Activated CD4-positive, alpha-beta T cell treated with anti-CD3 and anti-CD28 coated beads, Interleukin-2, Interleukin-6, amounts not matched to agents 100 ng/mL and 50 ng/mL, durations not matched to agents 16 hours and 8 hours (primary cell): ENCODE data around the gene OTULIN.

Experiments used
- DNase-seq: peaks from one replicate; pipeline ENCODE4 v3.0.0-alpha.2; 2020

Gene OTULIN

GRCh38 chr5:14664270-14665100, at the start of gene OTULIN:
Gene OTULIN, plus strand, starts transcription at chr5:14664718. Its CDS starts 108 bp downstream, at chr5:14664826.
- peak; percentile 96 for DNase-seq

- no peak for DNase-seq
Observed at GRCh38 chr5:14615365-14615764, 49.2 kb upstream of the OTULIN start.

- DNase-seq = no peak
Observed at GRCh38 chr5:14617441-14617840, 47.1 kb upstream of the OTULIN start.

DNA sequence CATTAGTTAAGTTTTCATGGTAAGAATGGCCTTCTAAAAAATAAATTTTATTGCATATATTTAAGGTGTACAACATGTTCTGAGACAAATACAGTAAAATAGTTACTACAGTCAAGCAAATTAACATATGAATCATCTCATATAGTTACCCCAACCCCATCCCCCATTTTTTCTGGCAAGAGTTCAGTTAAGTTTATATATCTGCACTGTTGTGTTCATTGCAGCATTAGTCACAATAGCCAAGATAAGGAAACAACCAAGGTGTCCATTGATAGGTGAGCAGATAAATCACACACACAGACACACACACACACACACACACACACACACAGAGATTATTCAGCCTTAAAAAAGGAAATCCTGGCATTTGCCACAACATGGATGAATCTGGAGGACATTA, 37.2 kb upstream of the OTULIN start:
- no peak for DNase-seq

GRCh38 chr5:14628346-14628745, 36.2 kb upstream of the OTULIN start:
- DNase-seq = peak; percentile 57

DNA sequence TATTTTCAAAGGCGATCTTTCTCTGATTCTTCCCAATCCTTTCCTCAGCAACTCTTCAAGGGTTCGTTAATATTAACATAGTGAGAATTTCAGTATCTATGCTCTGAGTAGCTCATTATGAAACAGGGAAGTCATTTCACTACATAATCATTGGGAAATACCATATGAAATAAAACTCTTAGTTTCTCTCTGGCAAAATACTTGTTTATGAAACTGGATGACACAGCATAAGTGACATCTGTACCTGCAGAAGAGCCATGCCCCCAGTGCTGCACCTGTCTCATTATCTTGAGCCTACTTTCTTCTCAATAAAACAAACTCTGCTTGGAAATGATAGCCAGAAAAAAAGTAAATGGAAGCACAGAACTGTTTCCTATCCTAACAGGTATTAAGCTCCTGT, 33.8 kb upstream of the OTULIN start:
- no peak for DNase-seq

DNA sequence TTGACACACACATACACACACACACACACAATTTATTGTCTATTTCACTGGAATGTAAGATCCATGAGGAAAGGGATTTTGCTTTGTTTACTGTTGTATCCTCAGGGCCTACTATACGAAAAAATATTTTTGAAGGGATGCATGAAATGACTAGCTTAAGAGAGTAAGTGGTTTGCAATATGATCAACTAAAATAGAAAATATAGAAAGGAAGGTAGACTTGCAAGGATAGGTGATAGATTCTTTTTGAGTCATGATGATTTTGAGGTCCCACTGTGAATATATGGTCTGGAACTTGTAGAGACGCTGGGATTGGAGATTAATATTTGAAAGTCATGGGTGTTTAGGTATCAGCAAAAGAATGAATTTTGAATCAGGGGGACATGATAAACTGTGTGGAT, 28.9 kb upstream of the OTULIN start:
- peak; percentile 15 for DNase-seq

DNA sequence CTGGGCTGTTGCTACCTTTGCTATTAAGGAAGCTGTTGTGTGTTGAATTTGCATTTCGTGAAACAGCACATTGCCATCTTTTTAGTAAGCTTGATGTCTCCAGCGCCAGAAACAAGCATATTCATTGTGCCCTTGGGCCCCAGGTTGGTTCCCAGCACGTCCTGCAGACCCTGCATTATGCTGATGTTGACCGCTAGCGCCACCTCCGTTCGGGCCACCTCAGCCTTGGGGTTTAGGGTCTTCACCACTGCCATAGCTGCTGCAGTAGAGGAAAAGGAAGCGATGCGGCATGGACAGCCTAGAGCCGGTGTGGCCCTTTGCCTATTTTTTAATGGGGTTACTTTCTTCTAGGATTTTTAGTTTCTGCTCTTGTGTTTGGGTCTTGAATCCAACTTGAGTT, 23.8 kb upstream of the OTULIN start:
- DNase-seq = no peak

GRCh38 chr5:14644623-14645237, 19.8 kb upstream of the OTULIN start:
- DNase-seq = no peak

GRCh38 chr5:14650052-14650451, 14.5 kb upstream of the OTULIN start:
- no peak for DNase-seq

- no peak for DNase-seq
Observed at GRCh38 chr5:14655146-14655741, 9.3 kb upstream of the OTULIN start.

GRCh38 chr5:14656898-14657297, 7.6 kb upstream of the OTULIN start:
- DNase-seq = no peak

DNA sequence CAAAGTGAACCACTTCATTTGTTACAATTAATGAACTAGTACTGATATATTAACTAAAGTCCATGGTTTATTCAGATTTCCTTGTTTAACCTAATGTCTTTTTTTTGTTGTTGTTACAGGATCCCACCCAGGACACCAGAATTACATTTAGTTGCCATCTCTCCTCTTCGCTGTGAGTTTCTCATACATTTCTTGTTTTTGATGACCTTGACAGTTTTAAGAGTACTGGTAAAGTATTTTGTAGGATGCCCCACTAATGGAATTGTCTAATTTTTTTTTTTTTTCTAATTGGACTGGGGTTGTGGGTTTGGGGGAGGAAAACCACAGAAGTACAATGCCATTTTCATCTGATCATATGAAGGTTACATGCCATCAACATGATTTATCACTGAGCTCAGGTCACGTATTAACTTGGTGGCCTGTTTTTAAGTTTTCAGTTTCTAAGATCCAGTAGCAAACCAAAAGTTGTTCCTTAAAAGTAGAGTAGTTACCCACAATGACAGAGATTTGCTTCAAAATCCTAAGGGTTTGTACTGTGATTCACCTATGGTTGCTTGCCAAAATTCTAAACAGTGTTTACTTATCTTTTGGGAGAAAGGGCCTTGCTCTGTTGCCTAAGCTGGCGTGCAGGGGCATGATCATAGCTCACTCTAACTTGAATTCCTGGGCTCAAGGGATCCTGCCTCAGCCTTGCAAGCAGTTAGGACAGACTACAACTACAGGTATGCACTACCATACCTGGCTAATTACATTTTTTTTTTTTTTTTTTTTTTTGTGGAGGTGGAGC, 4.5 kb upstream of the OTULIN start:
- no peak for DNase-seq

- DNase-seq = no peak
Observed at GRCh38 chr5:14660833-14661232, 3.7 kb upstream of the OTULIN start.

DNA sequence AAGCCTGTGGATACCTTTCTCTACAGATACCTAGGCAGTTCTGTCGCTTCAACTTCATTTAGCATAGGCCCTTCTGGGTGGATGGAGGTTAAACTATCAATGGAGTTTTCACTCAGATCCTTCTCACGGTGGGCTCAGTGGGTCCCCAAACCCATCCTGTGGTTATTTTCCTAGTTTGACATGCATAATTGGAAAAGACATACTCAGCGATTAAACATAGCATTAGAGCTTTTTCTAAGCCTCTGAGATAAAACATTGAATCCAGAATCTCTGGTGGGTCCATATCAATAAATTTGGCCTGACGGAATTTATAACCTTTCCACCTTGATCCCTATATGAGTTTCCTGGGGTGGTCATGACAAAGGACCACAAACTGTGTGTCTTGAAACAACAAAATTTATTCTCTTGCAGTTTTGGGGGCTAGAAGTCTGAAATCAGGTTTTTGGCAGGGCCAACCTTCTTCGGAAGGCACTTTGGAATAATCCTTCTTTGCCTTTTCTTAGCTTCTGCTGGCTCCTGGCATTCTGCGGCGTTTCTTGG, 1.7 kb upstream of the OTULIN start:
- no peak for DNase-seq

- peak; percentile 32 for DNase-seq
Observed at GRCh38 chr5:14663734-14664269, 716 bp upstream of the OTULIN start.

DNA sequence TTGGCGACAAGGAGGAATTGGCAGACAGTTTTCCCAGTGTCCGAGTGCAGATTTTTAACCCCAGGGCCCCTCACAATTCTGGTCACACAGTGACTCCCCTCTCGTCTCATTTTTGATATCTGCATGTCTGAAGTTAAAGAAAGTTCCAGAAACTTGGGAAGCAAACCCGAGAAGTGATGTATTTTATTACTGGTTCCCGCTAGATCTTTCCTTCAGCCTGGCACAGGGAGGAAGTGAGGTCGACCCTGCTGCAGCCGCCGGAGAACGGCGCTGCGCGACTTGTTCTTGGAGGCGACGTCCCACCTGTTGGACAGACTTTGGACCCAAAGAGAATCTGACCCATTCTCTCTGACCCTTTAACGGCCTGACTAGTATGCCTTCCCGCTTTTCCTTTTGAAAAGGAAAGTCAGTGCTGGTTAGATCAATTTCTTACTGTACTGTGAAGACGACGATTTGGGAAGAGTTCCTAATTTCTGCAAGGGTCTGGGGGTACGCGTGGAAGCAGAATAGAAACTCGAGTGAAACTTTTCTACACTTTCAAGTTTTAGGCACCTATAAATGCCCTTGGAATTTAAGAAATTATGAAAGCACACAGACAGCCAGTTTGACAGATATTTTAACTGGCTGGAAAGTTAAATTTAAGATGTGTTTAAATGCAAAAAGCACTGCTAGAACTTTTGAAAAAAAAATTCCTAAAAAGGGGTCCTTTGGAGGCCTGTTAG, 744 bp downstream of the OTULIN start:
- peak; percentile 49 for DNase-seq

DNA sequence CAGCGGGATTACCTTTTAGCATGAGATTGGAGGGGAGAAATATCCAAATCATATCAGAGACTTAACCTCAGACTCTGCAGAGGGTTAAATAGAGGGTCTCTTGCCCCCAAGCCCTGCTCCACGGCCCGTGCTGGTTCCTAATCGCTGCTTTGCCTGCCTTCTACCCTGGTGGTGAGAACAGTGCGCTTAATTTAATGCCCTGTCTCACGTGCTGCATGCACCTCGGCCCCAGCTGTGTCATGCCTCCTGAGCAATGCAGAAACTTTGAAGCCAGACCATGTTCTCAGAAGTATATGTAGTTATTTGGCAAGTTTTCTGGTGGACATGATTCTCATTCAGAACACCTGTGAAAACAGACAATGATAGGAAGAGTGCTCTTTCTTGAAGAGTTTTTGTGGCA, 1.4 kb downstream of the OTULIN start:
- DNase-seq = peak; percentile 70

DNA sequence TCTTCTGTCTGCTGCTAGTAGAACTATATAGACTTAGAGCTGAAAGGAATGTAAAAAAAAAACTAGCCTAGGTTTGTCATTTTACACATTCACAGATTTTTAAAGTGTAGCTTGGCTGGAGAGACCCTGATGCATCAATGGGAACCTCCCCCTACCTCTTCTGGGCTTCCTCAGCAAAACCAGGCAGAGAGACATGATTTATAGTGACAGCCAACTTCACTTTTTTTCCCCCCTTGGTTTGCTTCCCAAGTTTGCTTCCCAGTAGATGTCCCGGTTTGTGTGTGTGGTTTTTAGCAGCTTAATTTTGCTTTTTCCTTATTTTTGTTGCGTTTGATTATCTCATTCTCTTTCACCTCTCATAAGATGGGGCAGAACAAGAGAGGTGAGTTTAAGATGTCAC, 1.8 kb downstream of the OTULIN start:
- no peak for DNase-seq

DNA sequence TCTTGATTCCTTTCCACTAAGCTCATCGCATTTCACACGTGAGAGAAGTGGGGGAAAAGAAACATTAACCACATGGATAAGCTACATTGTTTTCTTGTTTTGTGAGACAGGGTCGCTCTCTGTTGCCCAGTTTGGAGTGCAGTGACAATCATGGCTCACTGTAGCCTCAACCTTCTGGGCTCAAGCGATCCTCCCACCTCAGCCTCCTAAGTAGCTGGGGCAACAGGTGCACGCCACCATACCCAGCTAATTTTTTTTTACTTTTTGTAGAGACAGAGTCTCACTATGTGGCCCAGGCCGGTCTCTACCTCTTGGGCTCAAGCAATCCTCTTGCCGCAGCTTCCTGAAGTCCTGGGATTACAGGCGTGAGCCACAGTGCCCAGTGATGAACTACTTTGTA, 2.8 kb downstream of the OTULIN start:
- no peak for DNase-seq

GRCh38 chr5:14667770-14668169, 3.3 kb downstream of the OTULIN start:
- no peak for DNase-seq

DNA sequence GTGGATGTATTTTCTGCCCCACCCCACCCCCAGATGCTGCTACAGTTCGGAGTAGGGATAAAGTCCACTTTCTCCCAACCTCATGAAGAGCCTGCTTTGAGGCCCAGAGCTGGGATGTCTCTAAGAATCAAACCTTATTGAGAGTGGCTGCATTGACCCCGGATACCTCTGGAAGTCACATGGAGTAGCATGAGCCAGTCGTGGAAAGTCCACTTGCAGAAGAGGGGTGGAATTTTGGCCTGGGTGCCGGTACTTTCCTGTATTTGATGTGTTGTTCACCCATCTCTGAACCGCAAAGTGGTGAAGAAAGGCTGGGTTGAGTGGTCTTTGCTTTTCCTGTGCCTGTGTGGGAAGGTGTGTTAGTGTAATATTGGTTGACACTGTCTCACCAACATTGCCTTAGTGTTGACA, 3.7 kb downstream of the OTULIN start:
- peak; percentile 52 for DNase-seq
